ENCODE results near the gene FCRLB.

DNA sequence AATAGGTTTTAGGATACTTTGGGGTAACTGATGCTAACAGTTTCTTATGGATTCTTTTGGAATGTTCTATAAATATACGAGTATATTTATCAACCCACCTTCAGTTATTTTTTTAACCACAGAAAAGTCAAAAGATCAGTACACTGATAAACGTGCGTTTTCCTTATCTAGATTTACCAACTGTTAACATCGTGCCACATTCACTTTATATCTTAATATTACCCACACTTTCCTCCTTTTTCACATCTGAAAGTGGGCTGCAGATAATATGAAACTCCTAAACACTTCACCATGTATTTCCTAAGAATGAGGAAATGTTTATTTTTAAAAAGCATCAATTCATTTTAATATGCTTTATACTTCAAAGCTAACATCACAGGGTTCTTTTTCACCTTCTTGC is 52.4 kb downstream of the FCRLB start:
- TF ChIP-seq, protein P1, sequence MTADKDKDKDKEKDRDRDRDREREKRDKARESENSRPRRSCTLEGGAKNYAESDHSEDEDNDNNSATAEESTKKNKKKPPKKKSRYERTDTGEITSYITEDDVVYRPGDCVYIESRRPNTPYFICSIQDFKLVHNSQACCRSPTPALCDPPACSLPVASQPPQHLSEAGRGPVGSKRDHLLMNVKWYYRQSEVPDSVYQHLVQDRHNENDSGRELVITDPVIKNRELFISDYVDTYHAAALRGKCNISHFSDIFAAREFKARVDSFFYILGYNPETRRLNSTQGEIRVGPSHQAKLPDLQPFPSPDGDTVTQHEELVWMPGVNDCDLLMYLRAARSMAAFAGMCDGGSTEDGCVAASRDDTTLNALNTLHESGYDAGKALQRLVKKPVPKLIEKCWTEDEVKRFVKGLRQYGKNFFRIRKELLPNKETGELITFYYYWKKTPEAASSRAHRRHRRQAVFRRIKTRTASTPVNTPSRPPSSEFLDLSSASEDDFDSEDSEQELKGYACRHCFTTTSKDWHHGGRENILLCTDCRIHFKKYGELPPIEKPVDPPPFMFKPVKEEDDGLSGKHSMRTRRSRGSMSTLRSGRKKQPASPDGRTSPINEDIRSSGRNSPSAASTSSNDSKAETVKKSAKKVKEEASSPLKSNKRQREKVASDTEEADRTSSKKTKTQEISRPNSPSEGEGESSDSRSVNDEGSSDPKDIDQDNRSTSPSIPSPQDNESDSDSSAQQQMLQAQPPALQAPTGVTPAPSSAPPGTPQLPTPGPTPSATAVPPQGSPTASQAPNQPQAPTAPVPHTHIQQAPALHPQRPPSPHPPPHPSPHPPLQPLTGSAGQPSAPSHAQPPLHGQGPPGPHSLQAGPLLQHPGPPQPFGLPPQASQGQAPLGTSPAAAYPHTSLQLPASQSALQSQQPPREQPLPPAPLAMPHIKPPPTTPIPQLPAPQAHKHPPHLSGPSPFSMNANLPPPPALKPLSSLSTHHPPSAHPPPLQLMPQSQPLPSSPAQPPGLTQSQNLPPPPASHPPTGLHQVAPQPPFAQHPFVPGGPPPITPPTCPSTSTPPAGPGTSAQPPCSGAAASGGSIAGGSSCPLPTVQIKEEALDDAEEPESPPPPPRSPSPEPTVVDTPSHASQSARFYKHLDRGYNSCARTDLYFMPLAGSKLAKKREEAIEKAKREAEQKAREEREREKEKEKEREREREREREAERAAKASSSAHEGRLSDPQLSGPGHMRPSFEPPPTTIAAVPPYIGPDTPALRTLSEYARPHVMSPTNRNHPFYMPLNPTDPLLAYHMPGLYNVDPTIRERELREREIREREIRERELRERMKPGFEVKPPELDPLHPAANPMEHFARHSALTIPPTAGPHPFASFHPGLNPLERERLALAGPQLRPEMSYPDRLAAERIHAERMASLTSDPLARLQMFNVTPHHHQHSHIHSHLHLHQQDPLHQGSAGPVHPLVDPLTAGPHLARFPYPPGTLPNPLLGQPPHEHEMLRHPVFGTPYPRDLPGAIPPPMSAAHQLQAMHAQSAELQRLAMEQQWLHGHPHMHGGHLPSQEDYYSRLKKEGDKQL (CRISPR knock-in tag; IDR thresholded peaks at IDR 0.05; ENCODE audit: low read depth): no peak
- TF ChIP-seq, protein P2, sequence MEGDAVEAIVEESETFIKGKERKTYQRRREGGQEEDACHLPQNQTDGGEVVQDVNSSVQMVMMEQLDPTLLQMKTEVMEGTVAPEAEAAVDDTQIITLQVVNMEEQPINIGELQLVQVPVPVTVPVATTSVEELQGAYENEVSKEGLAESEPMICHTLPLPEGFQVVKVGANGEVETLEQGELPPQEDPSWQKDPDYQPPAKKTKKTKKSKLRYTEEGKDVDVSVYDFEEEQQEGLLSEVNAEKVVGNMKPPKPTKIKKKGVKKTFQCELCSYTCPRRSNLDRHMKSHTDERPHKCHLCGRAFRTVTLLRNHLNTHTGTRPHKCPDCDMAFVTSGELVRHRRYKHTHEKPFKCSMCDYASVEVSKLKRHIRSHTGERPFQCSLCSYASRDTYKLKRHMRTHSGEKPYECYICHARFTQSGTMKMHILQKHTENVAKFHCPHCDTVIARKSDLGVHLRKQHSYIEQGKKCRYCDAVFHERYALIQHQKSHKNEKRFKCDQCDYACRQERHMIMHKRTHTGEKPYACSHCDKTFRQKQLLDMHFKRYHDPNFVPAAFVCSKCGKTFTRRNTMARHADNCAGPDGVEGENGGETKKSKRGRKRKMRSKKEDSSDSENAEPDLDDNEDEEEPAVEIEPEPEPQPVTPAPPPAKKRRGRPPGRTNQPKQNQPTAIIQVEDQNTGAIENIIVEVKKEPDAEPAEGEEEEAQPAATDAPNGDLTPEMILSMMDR (CRISPR knock-in tag; IDR thresholded peaks at IDR 0.05): no peak
- TF ChIP-seq ZFX (CRISPR knock-in tag; IDR thresholded peaks at IDR 0.05; ENCODE audit: low read depth): no peak

Data from HepG2 (cell line).